ENCODE measurements around the gene RFC5. TPM values are rescaled to one million over a fixed set of nuclear protein-coding genes. Genes with fewer than 3 reads are reported as not detected.

RFC5 gene, protein sequence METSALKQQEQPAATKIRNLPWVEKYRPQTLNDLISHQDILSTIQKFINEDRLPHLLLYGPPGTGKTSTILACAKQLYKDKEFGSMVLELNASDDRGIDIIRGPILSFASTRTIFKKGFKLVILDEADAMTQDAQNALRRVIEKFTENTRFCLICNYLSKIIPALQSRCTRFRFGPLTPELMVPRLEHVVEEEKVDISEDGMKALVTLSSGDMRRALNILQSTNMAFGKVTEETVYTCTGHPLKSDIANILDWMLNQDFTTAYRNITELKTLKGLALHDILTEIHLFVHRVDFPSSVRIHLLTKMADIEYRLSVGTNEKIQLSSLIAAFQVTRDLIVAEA
- 52.6 and 53.0 TPM in 2 replicates for total RNA-seq
- long read RNA-seq, transcript RFC5-204 (11 exons, 1,655 nt): major isoform, 203 of 251 reads
- long read RNA-seq, partial matches to known transcripts: 7 of 251 reads
- long read RNA-seq, other reads (novel, unspliced or antisense): 38 of 251 reads

DNA sequence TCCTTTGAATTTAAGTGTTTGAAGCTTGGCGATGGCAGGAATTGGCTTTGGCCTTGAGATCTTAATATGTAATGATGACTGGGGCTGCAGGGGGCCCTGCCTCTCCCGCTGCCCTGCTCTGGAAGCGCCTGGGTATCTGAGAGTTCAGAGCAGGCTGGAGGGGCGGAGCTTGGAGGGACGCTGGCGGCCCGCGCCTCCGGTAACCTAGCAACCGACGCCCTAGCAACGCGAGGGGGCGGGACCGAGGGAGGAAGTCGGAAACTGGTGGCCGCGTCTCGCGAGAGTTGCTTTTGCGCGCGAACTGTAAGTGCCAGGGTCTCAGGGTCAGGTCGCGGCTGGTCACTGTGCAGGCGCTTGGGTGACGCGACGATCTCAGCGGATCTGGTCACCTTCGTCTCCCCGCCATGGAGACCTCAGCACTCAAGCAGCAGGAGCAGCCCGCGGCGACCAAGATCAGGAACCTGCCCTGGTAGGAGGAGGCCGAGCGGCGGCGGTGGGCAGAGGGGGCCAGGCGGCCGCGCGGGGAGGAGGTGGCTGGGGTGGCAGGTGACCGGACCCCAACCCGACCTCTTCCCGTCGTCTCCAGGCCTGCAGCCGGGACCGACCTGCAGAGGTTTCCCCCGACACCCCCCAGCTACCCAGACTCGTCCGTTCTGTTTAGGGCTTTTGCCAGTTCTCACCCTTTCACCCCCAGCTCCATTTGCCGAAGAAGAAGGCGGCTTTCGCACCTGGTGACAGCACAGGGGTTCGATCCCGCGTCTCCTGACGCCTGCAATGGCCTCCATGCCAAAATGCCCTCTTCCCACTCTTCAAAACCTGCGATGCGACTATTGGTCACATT lies at the start of gene RFC5:
RFC5 (plus strand) TSS at position 280 of the 841 bp plus-strand sequence; CDS start at position 405, 125 bp downstream.
- Mint-ChIP-seq H3K4me3 (peak within 1 kb of the TSS; percentile 90), H3K36me3 (ENCODE audit: low read depth) (peaks cover 2% of the 10 kb centered on the region), H3K27ac (ENCODE audit: unreplicated experiment) (peak within 1 kb of the TSS; percentile 98), H3K9me3 (no peaks in the 10 kb centered on the region), H3K4me1 (peaks cover 28% of the 10 kb centered on the region), H3K27me3 (ENCODE audit: low read depth) (no peaks in the 10 kb centered on the region)
- peak; percentile 99 for DNase-seq (ENCODE audit: low read depth, low spot score)
- TF ChIP-seq, protein P1, sequence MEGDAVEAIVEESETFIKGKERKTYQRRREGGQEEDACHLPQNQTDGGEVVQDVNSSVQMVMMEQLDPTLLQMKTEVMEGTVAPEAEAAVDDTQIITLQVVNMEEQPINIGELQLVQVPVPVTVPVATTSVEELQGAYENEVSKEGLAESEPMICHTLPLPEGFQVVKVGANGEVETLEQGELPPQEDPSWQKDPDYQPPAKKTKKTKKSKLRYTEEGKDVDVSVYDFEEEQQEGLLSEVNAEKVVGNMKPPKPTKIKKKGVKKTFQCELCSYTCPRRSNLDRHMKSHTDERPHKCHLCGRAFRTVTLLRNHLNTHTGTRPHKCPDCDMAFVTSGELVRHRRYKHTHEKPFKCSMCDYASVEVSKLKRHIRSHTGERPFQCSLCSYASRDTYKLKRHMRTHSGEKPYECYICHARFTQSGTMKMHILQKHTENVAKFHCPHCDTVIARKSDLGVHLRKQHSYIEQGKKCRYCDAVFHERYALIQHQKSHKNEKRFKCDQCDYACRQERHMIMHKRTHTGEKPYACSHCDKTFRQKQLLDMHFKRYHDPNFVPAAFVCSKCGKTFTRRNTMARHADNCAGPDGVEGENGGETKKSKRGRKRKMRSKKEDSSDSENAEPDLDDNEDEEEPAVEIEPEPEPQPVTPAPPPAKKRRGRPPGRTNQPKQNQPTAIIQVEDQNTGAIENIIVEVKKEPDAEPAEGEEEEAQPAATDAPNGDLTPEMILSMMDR (conservative IDR thresholded peaks at IDR 0.05): no peak

DNA sequence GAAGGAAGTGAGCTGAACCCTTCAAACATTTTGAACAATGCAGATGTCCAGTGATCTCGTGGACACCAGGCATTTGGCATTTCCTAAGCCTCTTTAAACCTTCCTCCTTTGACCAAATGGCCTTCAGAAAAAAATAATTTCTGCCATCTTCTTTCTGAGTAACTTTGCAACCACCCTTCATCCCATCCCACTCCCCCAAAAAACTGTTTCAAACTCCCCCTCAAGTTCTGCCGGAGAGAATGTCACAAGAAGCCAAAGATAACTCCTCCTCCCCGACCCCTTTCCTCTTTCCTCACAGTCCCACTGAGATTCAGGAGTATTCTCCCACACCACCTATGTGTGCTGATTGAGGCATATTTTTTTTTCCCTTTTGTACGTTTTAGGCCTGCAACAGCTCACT lies 49.5 kb upstream of the RFC5 start:
- H3K27ac Mint-ChIP-seq (ENCODE audit: unreplicated experiment): no peak overlapping the region
- H3K36me3 Mint-ChIP-seq (ENCODE audit: low read depth): peaks cover 8% of the 10 kb centered on the region
- peaks cover 13% of the 10 kb centered on the region for H3K4me1 Mint-ChIP-seq
- H3K27me3 Mint-ChIP-seq (ENCODE audit: low read depth): peaks cover 87% of the 10 kb centered on the region
- H3K4me3 Mint-ChIP-seq: peak overlapping the region; percentile 73
- H3K9me3 Mint-ChIP-seq: peaks cover 12% of the 10 kb centered on the region
- TF ChIP-seq, protein P1 (conservative IDR thresholded peaks at IDR 0.05): no peak
- DNase-seq (ENCODE audit: low read depth, low spot score): no peak

DNA sequence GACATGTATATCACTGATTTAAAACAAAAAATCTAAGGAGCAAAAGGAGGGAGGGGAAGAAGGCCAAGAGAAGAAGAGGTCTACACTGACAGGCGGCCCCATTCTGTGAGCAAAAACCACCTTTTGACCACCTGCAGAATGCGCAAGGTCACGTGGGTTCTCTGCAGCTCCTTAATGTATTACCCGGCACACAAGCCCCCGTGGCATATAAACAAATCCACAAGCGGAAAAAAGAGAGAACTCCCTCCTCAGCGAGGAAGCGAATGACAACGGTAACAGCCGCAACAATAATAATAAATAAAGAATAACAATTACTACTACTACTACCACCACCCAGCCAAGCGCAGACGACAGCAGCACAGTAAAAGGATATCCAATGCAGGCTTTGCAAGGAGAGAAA lies 49.0 kb upstream of the RFC5 start:
- Mint-ChIP-seq H3K4me3 (peak overlapping the region; percentile 73), H3K4me1 (peaks cover 13% of the 10 kb centered on the region), H3K36me3 (ENCODE audit: low read depth) (peaks cover 9% of the 10 kb centered on the region), H3K27ac (ENCODE audit: unreplicated experiment) (no peak overlapping the region), H3K9me3 (peaks cover 13% of the 10 kb centered on the region), H3K27me3 (ENCODE audit: low read depth) (peaks cover 90% of the 10 kb centered on the region)
- TF ChIP-seq, protein P1 (conservative IDR thresholded peaks at IDR 0.05): no peak
- DNase-seq (ENCODE audit: low read depth, low spot score): no peak

DNA sequence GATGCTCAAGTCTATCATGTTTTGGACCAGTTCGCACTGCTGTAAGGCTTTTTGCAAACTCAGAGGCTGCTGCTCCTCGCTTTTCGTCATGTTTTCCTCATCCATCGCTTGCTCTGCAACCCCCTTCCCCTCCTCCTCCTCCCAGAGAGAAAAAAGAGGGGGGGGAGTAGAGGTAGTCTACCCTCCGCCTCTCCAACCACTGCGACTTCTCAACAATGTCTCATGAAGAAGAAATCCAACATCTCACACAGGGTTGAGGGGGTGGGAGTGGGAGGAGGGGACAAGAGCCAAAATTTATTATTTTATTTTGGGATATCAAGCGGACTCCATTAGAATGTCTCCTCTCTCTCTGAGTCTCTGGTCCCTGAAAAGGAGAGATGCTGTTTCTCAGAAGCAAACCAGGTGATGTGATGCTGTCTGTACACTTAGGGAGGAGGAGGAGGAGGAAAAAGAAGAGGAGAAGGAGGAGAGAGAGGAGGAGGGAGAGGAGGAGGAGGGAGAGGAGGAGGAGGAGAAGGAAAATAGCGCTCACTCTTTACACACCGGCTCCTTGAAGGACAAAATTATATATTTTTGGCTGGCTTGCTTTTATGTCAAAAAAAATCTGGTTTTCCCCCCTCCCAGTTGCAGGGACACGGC lies 48.2 kb upstream of the RFC5 start:
- Mint-ChIP-seq H3K36me3 (ENCODE audit: low read depth) (peaks cover 9% of the 10 kb centered on the region), H3K9me3 (peaks cover 13% of the 10 kb centered on the region), H3K4me1 (peaks cover 13% of the 10 kb centered on the region), H3K27me3 (ENCODE audit: low read depth) (peaks cover 91% of the 10 kb centered on the region), H3K4me3 (peak overlapping the region; percentile 86), H3K27ac (ENCODE audit: unreplicated experiment) (peak overlapping the region; percentile 50)
- TF ChIP-seq, protein P1 (conservative IDR thresholded peaks at IDR 0.05): no peak
- no peak for DNase-seq (ENCODE audit: low read depth, low spot score)

Data from neural crest cell (in vitro differentiated cells).